A549 (cell line): ENCODE results near the gene RGS21. TPM values are rescaled to one million over a fixed set of nuclear protein-coding genes. Genes with fewer than 3 reads are reported as not detected.

Source experiments
- ATAC-seq, 2 experiments: fragments of 200-7000 bp in 1 of 2; fragments of >200 bp in 1 of 2; cut with Nextera tagmentation in 1 of 2; cut with Tn5 transposase in 1 of 2; 3 replicates each; pipeline versions ENCODE4 v1.8.0 to v1.9.1; 2018 to 2020; ENCODE audit warnings: mild to moderate bottlenecking in 1 of 2, moderate library complexity in 1 of 2
- CTCF ChIA-PET: fragments of 300-600 bp; sonication (Branson Sonifier 250); formaldehyde crosslinking; extraction: SDS; loops from one replicate; lab custom pipeline; 2021; ENCODE audit warnings: antibody characterized with exemption, inconsistent platforms; lab: Yijun Ruan, JAX
- POLR2A ChIA-PET: fragments of 350-600 bp; formaldehyde crosslinking; extraction: SDS; loops from one replicate; lab custom pipeline; 2021; ENCODE audit warnings: antibody characterized with exemption, inconsistent platforms; lab: Yijun Ruan, JAX
- DNase-seq, 2 experiments: peaks; one replicate each; pipeline versions ENCODE4 v3.0.0 to v3.0.0-alpha.2; 2011 to 2016; ENCODE audit warnings: low read depth in 1 of 2, low spot score in 1 of 2
- FAIRE-seq: peaks from 2 replicates; lab custom pipeline; 2011; peaks lifted over from hg19 to GRCh38; lab: Jason Lieb, UNC
- H3K27ac ChIP-seq, 2 experiments: fragments of >200 bp; sonication (Bioruptor Twin); formaldehyde crosslinking; 3 replicates each; pipeline ENCODE4 v1.5.1; 2016 to 2017
- H3K4me1 ChIP-seq: fragments of >200 bp; sonication (Bioruptor Twin); formaldehyde crosslinking; 3 replicates; pipeline ENCODE4 v1.6.1; 2016
- H3K4me2 ChIP-seq: fragments of >200 bp; sonication (Bioruptor Twin); formaldehyde crosslinking; 3 replicates; pipeline ENCODE4 v1.6.1; 2016
- H3K4me3 ChIP-seq: fragments of >200 bp; sonication (Bioruptor Twin); formaldehyde crosslinking; 3 replicates; pipeline ENCODE4 v1.5.1; 2016
- H3K9me3 ChIP-seq: fragments of >200 bp; sonication (Bioruptor Twin); formaldehyde crosslinking; 3 replicates; pipeline ENCODE4 v1.6.1; 2016
- BCL3 ChIP-seq: fragments of >200 bp; sonication (Bioruptor Twin); formaldehyde crosslinking; IDR thresholded peaks from 3 replicates; pipeline ENCODE4 v1.6.1; 2016
- ELK1 ChIP-seq: fragments of 150-350 bp; IDR thresholded peaks from 2 replicates; pipeline ENCODE4 v1.6.1; 2014; ENCODE audit warnings: low read depth, mild to moderate bottlenecking, low read length
- EP300 ChIP-seq, 2 experiments: fragments of >200 bp; sonication (Bioruptor Twin); formaldehyde crosslinking; IDR thresholded peaks; 2 replicates in 1 of 2; 3 replicates in 1 of 2; pipeline ENCODE4 v1.6.1; 2016 to 2017
- FOSL2 ChIP-seq, 2 experiments: fragments of 450-650 bp in 1 of 2; fragments of >200 bp in 1 of 2; sonication (Bioruptor Twin) in 1 of 2; formaldehyde crosslinking; IDR thresholded peaks; 2 replicates each; pipeline versions ENCODE4 v1.5.0 to v1.6.1; 2016 to 2020; ENCODE audit warnings: mild to moderate bottlenecking in 1 of 2, moderate library complexity in 1 of 2
- HDAC2 ChIP-seq: fragments of 200-600 bp; sonication (generic); IDR thresholded peaks from 2 replicates; pipeline ENCODE4 v1.6.1; 2016
- HMGXB4 ChIP-seq: fragments of 250-450 bp; sonication (Bioruptor Pico); IDR thresholded peaks from 2 replicates; pipeline ENCODE4 v1.5.0; 2021; ENCODE audit warnings: mild to moderate bottlenecking, moderate library complexity, borderline replicate concordance
- JUN ChIP-seq, 2 experiments: fragments of >200 bp; sonication (Bioruptor Twin); formaldehyde crosslinking; IDR thresholded peaks; 2 replicates in 1 of 2; 3 replicates in 1 of 2; pipeline ENCODE4 v1.6.1; 2016 to 2017
- JUNB ChIP-seq: fragments of >200 bp; sonication (Bioruptor Twin); formaldehyde crosslinking; IDR thresholded peaks from 2 replicates; pipeline ENCODE4 v1.6.1; 2016
- KDM5A ChIP-seq: fragments of 200-600 bp; sonication (generic); IDR thresholded peaks from 2 replicates; pipeline ENCODE4 v1.6.1; 2016; ENCODE audit warnings: antibody characterized with exemption, mild to moderate bottlenecking
- MAFK ChIP-seq: fragments of 450-650 bp; IDR thresholded peaks from 2 replicates; pipeline ENCODE4 v1.6.1; 2014; ENCODE audit not compliant: partially characterized antibody
- MAZ ChIP-seq: fragments of 150-350 bp; IDR thresholded peaks from 2 replicates; pipeline ENCODE4 v1.6.1; 2014; ENCODE audit warnings: antibody characterized with exemption, low read depth, low read length, borderline replicate concordance
- MYC ChIP-seq: IDR thresholded peaks from 2 replicates; pipeline ENCODE4 v1.6.1; 2012; ENCODE audit warnings: mild to moderate bottlenecking, inconsistent platforms, low read length, improper control_type of control experiment, borderline replicate concordance
- NFE2L2 ChIP-seq: fragments of 150-350 bp; conservative IDR thresholded peaks from 2 replicates; pipeline ENCODE4 v1.6.1; 2014; ENCODE audit warnings: low read length
- POLR2A ChIP-seq: IDR thresholded peaks from 2 replicates; pipeline ENCODE4 v1.6.1; 2012; ENCODE audit warnings: mild to moderate bottlenecking, low read length
- RAD21 ChIP-seq, 2 experiments: fragments of >200 bp in 1 of 2; sonication (Bioruptor Twin) in 1 of 2; formaldehyde crosslinking in 1 of 2; IDR thresholded peaks in 1 of 2; conservative IDR thresholded peaks in 1 of 2; 2 replicates in 1 of 2; 3 replicates in 1 of 2; pipeline ENCODE4 v1.6.1; 2012 to 2018; ENCODE audit warnings: inconsistent platforms in 1 of 2
- RARB ChIP-seq: fragments of 250-450 bp; sonication (Bioruptor Pico); IDR thresholded peaks from 2 replicates; pipeline ENCODE4 v1.8.0; 2021; ENCODE audit warnings: mild to moderate bottlenecking, moderate library complexity
- RFX5 ChIP-seq: fragments of 450-650 bp; IDR thresholded peaks from 2 replicates; pipeline ENCODE4 v1.7.1; 2014; ENCODE audit warnings: antibody characterized with exemption, mild to moderate bottlenecking, moderate library complexity
- SMC3 ChIP-seq: fragments of >200 bp; sonication (Bioruptor Twin); formaldehyde crosslinking; IDR thresholded peaks from 3 replicates; pipeline ENCODE4 v1.6.1; 2018; ENCODE audit warnings: inconsistent platforms
- SREBF2 ChIP-seq: fragments of 450-650 bp; IDR thresholded peaks from 2 replicates; pipeline ENCODE4 v1.6.1; 2014; ENCODE audit warnings: mild to moderate bottlenecking, moderate library complexity
- TFCP2L1 ChIP-seq: fragments of 250-450 bp; sonication (Bioruptor Pico); IDR thresholded peaks from 2 replicates; pipeline ENCODE4 v1.5.0; 2021; ENCODE audit warnings: mild to moderate bottlenecking
- USF2 ChIP-seq: fragments of 450-650 bp; IDR thresholded peaks from 2 replicates; pipeline ENCODE4 v1.6.1; 2014; ENCODE audit warnings: antibody characterized with exemption
- ZNF302 ChIP-seq: fragments of 250-450 bp; sonication (Bioruptor Pico); IDR thresholded peaks from 2 replicates; pipeline ENCODE4 v1.9.0; 2021; ENCODE audit warnings: inconsistent platforms, mild to moderate bottlenecking, moderate library complexity
- WGBS: methylation state at CpG from one replicate; pipeline ENCODE4 v1.1.6; 2017; ENCODE audit errors: missing lambda C conversion rate; 5-methylcytosine and 5-hydroxymethylcytosine counted together
- polyA plus RNA-seq, 4 experiments: library from polyadenylated mRNA; depleted of rRNA in 3 of 4; stranded (reverse); fragments of >200 nt; fragmentation: RNase III in 1 of 4; extraction: RNeasy Plus Mini Kit Qiagen cat#74134 plus additional on column Dnase treatment in 1 of 4; gene quantifications; 2 replicates in 3 of 4; 3 replicates in 1 of 4; pipeline ENCODE4 v1.2.3, GENCODE V29; 2011 to 2017

Gene RGS21
- polyA plus RNA-seq, 2 of the 4 experiments (the other 2 are of a cell fraction): not detected

GRCh38 chr1:192395211-192395610 is 78.4 kb downstream of the RGS21 start (continued):
- TF ChIP-seq RARB: no peak
- TF ChIP-seq JUNB: no peak
- TF ChIP-seq MAFK: no peak
- no peak for TF ChIP-seq MAZ
- no peak for TF ChIP-seq HMGXB4 (CRISPR knock-in tag)
- no peak for TF ChIP-seq SMC3

GRCh38 chr1:192395895-192396294 is 79.1 kb downstream of the RGS21 start:
- no peaks in the 10 kb centered on the region for H3K4me1 ChIP-seq
- ATAC-seq (no peak), DNase-seq (no peak), FAIRE-seq (no peak)
- CTCF ChIA-PET: no interaction called here
- H3K9me3 ChIP-seq: no peaks in the 10 kb centered on the region
- H3K27ac ChIP-seq: no peak overlapping the region
- H3K4me2 ChIP-seq: no peak overlapping the region
- TF ChIP-seq MYC (no peak), USF2 (no peak), POLR2A (no peak), EP300 (IDR thresholded peaks at IDR 0.05) (no peak), ZNF302 (CRISPR knock-in tag) (no peak), TFCP2L1 (no peak), HMGXB4 (CRISPR knock-in tag) (no peak), RFX5 (no peak), KDM5A (no peak), ELK1 (no peak), JUN (IDR thresholded peaks at IDR 0.05) (no peak), SREBF2 (no peak), FOSL2 (IDR thresholded peaks at IDR 0.05) (no peak), FOSL2 (CRISPR knock-in tag; IDR thresholded peaks at IDR 0.05) (no peak), RAD21 (conservative IDR thresholded peaks at IDR 0.05 in 1 of 2, IDR thresholded peaks at IDR 0.05 in 1 of 2) (no peak), HDAC2 (no peak), MAFK (no peak), BCL3 (no peak), NFE2L2 (no peak)
- 22% methylated on average over 3 of the region's 3 CpGs for WGBS
- POLR2A ChIA-PET: no interaction called here
- no peak overlapping the region for H3K4me3 ChIP-seq
